CD14-positive monocyte (primary cell): Measurements from ENCODE around the gene ING4. TPM values are rescaled to one million over a fixed set of nuclear protein-coding genes. Genes with fewer than 3 reads are reported as not detected.

Experiments used
- DNase-seq, 3 donors: peaks; one replicate each; pipeline ENCODE4 v3.0.0-alpha.2; 2011 to 2022
- H2AFZ ChIP-seq: 2 replicates; pipeline ENCODE4 v1.6.0; 2012; ENCODE audit warnings: mild to moderate bottlenecking, low read depth, low read length, inconsistent platforms; ENCODE audit not compliant: insufficient read depth, poor library complexity, severe bottlenecking
- H3K27ac ChIP-seq, 2 donors: 1 replicate in 1 of 2; 2 replicates in 1 of 2; pipeline ENCODE4 v1.5.1; 2012 to 2013; ENCODE audit warnings: low read length in 2 of 2, control low read depth in 1 of 2, inconsistent platforms in 1 of 2, low read depth in 1 of 2, mild to moderate bottlenecking in 1 of 2
- H3K27me3 ChIP-seq, 2 donors: one replicate each; pipeline versions ENCODE4 v1.6.0 to v1.6.1; 2011 to 2013; ENCODE audit warnings: low read length in 2 of 2; ENCODE audit not compliant: control insufficient read depth in 2 of 2, insufficient read depth in 2 of 2
- H3K36me3 ChIP-seq, 2 donors: replicated peaks in 1 of 2; 1 replicate in 1 of 2; 2 replicates in 1 of 2; pipeline versions ENCODE4 v1.5.1 to v1.6.1; 2012 to 2013; ENCODE audit warnings: low read length in 2 of 2, control low read depth in 1 of 2, inconsistent platforms in 1 of 2, mild to moderate bottlenecking in 1 of 2; ENCODE audit not compliant: insufficient read depth in 2 of 2, control insufficient read depth in 1 of 2
- H3K4me1 ChIP-seq, 2 donors: 1 replicate in 1 of 2; 2 replicates in 1 of 2; pipeline versions ENCODE4 v1.5.1 to v1.6.1; 2012 to 2013; ENCODE audit warnings: low read length in 2 of 2, control low read depth in 1 of 2, inconsistent platforms in 1 of 2, mild to moderate bottlenecking in 1 of 2, moderate library complexity in 1 of 2; ENCODE audit not compliant: insufficient read depth in 2 of 2, control insufficient read depth in 1 of 2
- H3K4me2 ChIP-seq: replicated peaks from 2 replicates; pipeline ENCODE3; 2012; ENCODE audit warnings: low read length, moderate library complexity, mild to moderate bottlenecking; ENCODE audit not compliant: poor library complexity, severe bottlenecking; ENCODE audit errors: extremely low read depth
- H3K4me3 ChIP-seq, 3 experiments: fragments of 200-600 bp in 1 of 3; sonication (generic) in 1 of 3; replicated peaks in 1 of 3; 1 replicate in 2 of 3; 2 replicates in 1 of 3; pipeline ENCODE4 v1.5.1; 2011 to 2013; ENCODE audit warnings: low read length in 3 of 3, mild to moderate bottlenecking in 3 of 3, control low read depth in 2 of 3, low read depth in 2 of 3, inconsistent platforms in 1 of 3, moderate library complexity in 1 of 3
- H3K79me2 ChIP-seq: 2 replicates; pipeline ENCODE4 v1.6.0; 2012; ENCODE audit warnings: mild to moderate bottlenecking, control low read depth, inconsistent platforms, low read length, moderate library complexity; ENCODE audit not compliant: insufficient read depth
- H3K9ac ChIP-seq: 2 replicates; pipeline ENCODE4 v1.6.0; 2017; ENCODE audit warnings: low read length, mild to moderate bottlenecking; ENCODE audit not compliant: insufficient read depth, poor library complexity, severe bottlenecking
- H3K9me3 ChIP-seq, 2 donors: replicated peaks in 1 of 2; 1 replicate in 1 of 2; 2 replicates in 1 of 2; pipeline versions ENCODE4 v1.5.1 to v1.6.1; 2012 to 2013; ENCODE audit warnings: low read length in 2 of 2, control low read depth in 1 of 2; ENCODE audit not compliant: control insufficient read depth in 1 of 2, insufficient read depth in 1 of 2
- H4K20me1 ChIP-seq: 2 replicates; pipeline ENCODE4 v1.6.0; 2012; ENCODE audit warnings: mild to moderate bottlenecking, low read length, control low read depth, moderate library complexity; ENCODE audit not compliant: insufficient read depth
- H3K27ac Mint-ChIP-seq, 7 donors: one replicate each; pipeline ENCODE4 v1.8.0; 2020; ENCODE audit warnings: mild to moderate bottlenecking in 7 of 7, mixed read lengths in 7 of 7, moderate library complexity in 6 of 7, inconsistent platforms in 2 of 7
- H3K27me3 Mint-ChIP-seq, 3 donors: one replicate each; pipeline ENCODE4 v1.8.0; 2021 to 2022; ENCODE audit warnings: low read depth in 3 of 3, mild to moderate bottlenecking in 3 of 3, mixed read lengths in 3 of 3, moderate library complexity in 3 of 3, inconsistent platforms in 1 of 3
- H3K36me3 Mint-ChIP-seq, 2 donors: one replicate each; pipeline ENCODE4 v1.8.0; 2020; ENCODE audit warnings: mixed read lengths in 2 of 2, inconsistent platforms in 1 of 2, mild to moderate bottlenecking in 1 of 2
- H3K4me1 Mint-ChIP-seq: one replicate; pipeline ENCODE4 v1.8.0; 2020; ENCODE audit warnings: mild to moderate bottlenecking, mixed read lengths
- H3K4me3 Mint-ChIP-seq, 2 donors: one replicate each; pipeline ENCODE4 v1.8.0; 2020; ENCODE audit warnings: mild to moderate bottlenecking in 2 of 2, mixed read lengths in 2 of 2, moderate library complexity in 1 of 2
- H3K9me3 Mint-ChIP-seq, 7 donors: one replicate each; pipeline ENCODE4 v1.8.0; 2020 to 2022; ENCODE audit warnings: mixed read lengths in 7 of 7, mild to moderate bottlenecking in 6 of 7, moderate library complexity in 6 of 7, inconsistent platforms in 2 of 7
- CTCF ChIP-seq: fragments of 200-600 bp; IDR thresholded peaks from one replicate; pipeline ENCODE4 v1.8.0; 2022; ENCODE audit warnings: antibody characterized with exemption, mild to moderate bottlenecking
- WGBS: methylation state at CpG from one replicate; pipeline ENCODE4 v1.1.5; 2013; ENCODE audit warnings: missing lambda C conversion rate; ENCODE audit not compliant: insufficient coverage; 5-methylcytosine and 5-hydroxymethylcytosine counted together
- intact Hi-C, 2 donors: fragments of 100-400 bp; cut with micrococcal nuclease; formaldehyde crosslinking; loops; one replicate each; pipeline versions ENCODE4 v1.15.0 to v1.15.1; 2023
- polyA plus RNA-seq, 3 donors: library from polyadenylated mRNA; depleted of rRNA in 1 of 3; unstranded in 2 of 3; stranded (reverse) in 1 of 3; fragments of 300-500 nt in 2 of 3; fragments of >200 nt in 1 of 3; fragmentation: Illumina TruSeq in 2 of 3; gene quantifications; 1 replicate in 2 of 3; 2 replicates in 1 of 3; pipeline ENCODE4 v1.2.3, GENCODE V29; 2012 to 2021

ING4 gene
- polyA plus RNA-seq, 3 donors: 62.2 to 67.1 (median 64.0) TPM

GRCh38 chr12:6632026-6632983 lies 30.6 kb downstream of the ING4 start:
- peak overlapping the region; percentile 46 to 47 for H3K4me3 Mint-ChIP-seq
- peak overlapping the region in 5 of 7 donors; percentile 19 to 76 (median 44) for H3K27ac Mint-ChIP-seq
- peaks cover 30% of the 10 kb centered on the region for H3K4me1 Mint-ChIP-seq
- no peak overlapping the region for H3K9ac ChIP-seq
- peaks cover 26 to 29% of the 10 kb centered on the region in 2 donors for H3K4me1 ChIP-seq
- H2AFZ ChIP-seq: peak overlapping the region; percentile 75
- peaks cover 0 to 2% (median 0%) of the 10 kb centered on the region in 7 donors for H3K9me3 Mint-ChIP-seq
- no peak for TF ChIP-seq CTCF
- H3K4me2 ChIP-seq: no peak overlapping the region
- no peaks in the 10 kb centered on the region for H3K36me3 ChIP-seq
- no peaks in the 10 kb centered on the region for H3K36me3 Mint-ChIP-seq
- no peak overlapping the region for H3K4me3 ChIP-seq
- WGBS: 71% methylated on average over 19 of the region's 21 CpGs
- intact Hi-C loops: no loop called here
- H3K27me3 ChIP-seq: no peaks in the 10 kb centered on the region
- H4K20me1 ChIP-seq: no peaks in the 10 kb centered on the region
- H3K79me2 ChIP-seq: no peaks in the 10 kb centered on the region
- peaks cover 0 to 8% (median 5%) of the 10 kb centered on the region in 3 donors for H3K27me3 Mint-ChIP-seq
- H3K9me3 ChIP-seq: no peaks in the 10 kb centered on the region
- H3K27ac ChIP-seq: no peak overlapping the region
- DNase-seq: peak in 1 of 3 donors; percentile 27

DNA sequence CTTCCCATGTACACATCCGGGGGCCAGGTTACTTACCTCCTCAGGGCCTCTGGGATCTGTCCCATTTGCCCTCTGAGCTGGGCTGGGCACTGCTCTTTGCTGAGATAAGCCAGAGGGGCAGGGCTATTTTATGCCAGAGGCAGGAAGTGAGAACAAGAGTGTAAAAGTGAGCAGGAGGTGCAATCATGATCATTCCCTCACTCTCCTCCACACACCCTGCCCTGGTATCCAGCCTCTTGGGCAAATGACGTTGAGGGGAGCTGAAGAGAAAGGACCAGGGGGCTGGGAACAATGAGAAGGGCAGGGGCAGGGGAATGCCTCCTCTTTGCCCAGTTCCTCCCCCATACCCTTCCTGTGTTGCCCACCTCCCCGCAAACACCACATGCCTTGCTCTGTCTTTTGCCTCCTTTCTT lies 31.4 kb downstream of the ING4 start:
- Mint-ChIP-seq H3K4me3 (peak overlapping the region in 1 of 2 donors; percentile 16), H3K9me3 (peaks cover 0 to 2% (median 0%) of the 10 kb centered on the region in 7 donors), H3K36me3 (no peaks in the 10 kb centered on the region), H3K27ac (peak overlapping the region in 1 of 7 donors; percentile 15), H3K27me3 (peaks cover under 1 to 8% (median 5%) of the 10 kb centered on the region in 3 donors), H3K4me1 (peaks cover 29% of the 10 kb centered on the region)
- 94% methylated on average over 2 of the region's 3 CpGs for WGBS
- Histone ChIP-seq H3K79me2 (no peaks in the 10 kb centered on the region), H3K9ac (no peak overlapping the region), H3K4me3 (no peak overlapping the region), H3K4me2 (no peak overlapping the region), H3K36me3 (no peaks in the 10 kb centered on the region), H3K9me3 (no peaks in the 10 kb centered on the region), H3K27ac (no peak overlapping the region), H3K27me3 (no peaks in the 10 kb centered on the region), H3K4me1 (peaks cover 24 to 28% of the 10 kb centered on the region in 2 donors), H2AFZ (no peak overlapping the region), H4K20me1 (no peaks in the 10 kb centered on the region)
- intact Hi-C loops: no loop called here
- TF ChIP-seq CTCF: no peak
- DNase-seq: no peak
